NCI-H2029 treated with DMSO at 0.1 percent for 48 hours (cell line): ENCODE results near the gene CUX1.

Experiments
- DNase-seq: peaks from one replicate; lab custom pipeline; 2025; lab: John Stamatoyannopoulos, UW

The CUX1 gene

DNA sequence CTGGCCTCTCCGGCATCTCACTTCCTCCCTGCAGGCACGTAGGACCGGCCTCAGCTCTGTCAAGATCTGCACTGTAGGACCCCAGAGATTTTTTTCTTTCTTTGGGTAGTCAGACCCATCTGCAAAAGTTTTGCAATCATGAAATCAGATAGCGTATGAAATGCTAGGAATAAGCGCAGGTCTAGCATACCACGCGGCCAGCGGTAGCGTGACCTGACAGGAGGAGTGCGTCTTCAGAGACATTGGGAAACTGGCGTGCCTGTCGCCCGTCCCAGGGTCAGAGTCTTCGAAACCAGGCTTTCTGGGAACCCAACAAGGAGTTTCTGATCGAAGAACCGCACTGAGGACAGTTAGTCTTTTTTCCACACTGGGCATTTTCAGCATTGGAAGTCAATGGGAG, 368.4 kb downstream of the CUX1 start:
- no peak for DNase-seq

DNA sequence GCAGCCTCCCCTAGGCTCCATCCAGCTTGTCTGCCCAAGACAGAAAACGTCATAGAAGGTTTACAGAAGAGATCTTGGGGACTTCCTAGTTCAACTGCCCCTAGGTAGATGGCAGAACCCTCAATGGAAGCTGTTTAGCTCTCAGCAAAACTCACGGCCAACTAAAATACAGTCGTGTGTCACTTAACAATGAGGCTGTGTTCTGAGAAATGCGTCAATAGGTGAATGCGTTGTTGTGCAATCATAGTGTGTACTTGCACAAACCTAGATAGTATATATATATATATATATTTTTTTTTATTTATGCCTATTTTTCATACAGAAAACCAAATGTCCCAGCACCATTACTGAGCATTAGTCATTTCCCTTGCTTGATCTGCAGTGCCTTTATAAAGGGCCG, 368.9 kb downstream of the CUX1 start:
- DNase-seq = no peak

- no peak for DNase-seq
These were observed 371.3 kb downstream of the CUX1 start for GRCh38 chr7:102188746-102189145.

- no peak for DNase-seq
These were observed 372.3 kb downstream of the CUX1 start for GRCh38 chr7:102189756-102190155.

- no peak for DNase-seq
These were observed 373.4 kb downstream of the CUX1 start for GRCh38 chr7:102190776-102191350.

- no peak for DNase-seq
These were observed 374.3 kb downstream of the CUX1 start for GRCh38 chr7:102191556-102192379.

- no peak for DNase-seq
These were observed 375.4 kb downstream of the CUX1 start for GRCh38 chr7:102192790-102193189.

DNA sequence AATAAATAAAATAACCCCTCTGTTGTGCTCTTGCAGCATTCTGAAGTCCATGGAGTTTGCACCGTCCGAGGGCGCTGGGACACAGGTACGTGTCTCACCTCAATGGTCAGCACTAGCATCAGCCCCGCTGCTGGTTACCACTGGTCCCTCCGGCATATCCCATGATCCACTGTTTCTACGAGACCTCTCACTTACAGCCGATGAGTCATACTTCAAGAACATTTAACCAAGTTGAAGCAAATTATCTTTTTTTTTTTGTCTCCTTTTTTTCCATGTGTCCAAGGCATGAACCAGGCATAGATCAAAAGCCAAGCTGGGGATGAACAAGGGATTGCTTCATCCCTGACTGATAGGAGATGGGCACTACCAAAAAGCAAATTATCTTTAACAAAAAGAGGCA, 376.4 kb downstream of the CUX1 start:
- no peak for DNase-seq

- no peak for DNase-seq
These were observed 377.9 kb downstream of the CUX1 start for GRCh38 chr7:102195361-102195760.

DNA sequence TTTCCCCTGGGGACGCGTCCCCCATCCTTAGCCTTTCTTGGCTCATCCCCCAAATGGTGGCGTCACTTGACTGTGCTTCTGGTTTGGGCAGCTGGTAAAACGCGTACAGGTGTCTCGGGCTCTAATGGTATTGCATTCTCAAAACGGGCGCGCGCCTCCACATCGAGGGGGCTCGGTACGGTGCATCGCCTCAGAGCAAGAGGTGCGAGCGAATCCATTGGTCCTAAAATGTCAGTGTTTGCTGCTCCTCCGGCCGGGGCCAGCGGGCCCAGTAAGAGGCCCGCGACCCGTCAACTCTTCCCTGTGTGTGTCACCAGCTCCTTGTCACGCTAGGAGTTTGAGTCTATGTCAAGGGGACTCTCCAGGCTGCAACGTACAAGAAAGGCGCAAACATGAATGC, 378.6 kb downstream of the CUX1 start:
- DNase-seq = no peak

- DNase-seq = no peak
These were observed 379.7 kb downstream of the CUX1 start for GRCh38 chr7:102197161-102197560.

DNA sequence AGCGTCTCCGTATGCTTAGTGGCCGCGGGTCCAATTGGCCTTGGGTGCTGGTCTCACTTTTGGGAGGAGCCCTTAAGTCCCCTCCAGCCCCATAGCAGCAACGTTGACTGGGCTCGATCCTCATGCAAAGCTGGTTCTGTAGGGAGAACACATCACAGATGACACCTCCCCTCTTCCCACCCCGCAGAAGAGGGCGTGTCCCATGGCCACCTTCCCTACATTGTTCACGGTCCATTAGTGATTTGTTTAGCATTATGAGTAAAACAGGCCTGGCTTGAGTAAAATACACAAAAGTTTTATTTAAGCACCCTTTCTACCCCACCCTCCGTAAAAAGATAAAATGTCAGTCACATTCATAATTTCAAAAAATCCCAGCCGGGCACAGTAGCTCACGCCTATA, 380.2 kb downstream of the CUX1 start:
- DNase-seq = no peak

DNA sequence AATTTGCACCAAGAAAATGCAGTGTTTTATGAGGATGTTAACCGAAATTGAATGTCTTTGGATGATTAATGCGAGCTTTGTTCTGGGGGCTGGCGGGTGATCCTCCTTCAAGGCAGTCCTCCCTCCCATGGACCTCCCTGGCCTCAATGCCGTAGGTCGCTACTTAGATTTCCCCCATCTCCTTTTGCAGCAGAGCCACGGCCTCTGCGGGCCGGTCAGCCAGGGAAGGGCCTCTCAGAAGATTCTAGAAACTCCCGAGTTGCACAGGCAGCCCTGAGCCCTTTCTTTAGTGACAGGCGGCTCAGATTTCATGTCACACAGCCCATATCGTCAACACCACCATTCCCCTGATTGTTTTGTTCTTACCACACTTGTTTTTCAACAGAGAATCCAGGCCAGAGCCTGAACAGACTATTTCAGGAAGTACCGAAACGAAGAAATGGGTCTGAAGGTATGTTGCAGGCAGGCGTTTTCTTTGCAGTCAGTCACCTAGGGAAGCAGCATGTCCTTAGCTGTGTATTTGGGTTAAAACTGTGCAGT, 381.1 kb downstream of the CUX1 start:
- no peak for DNase-seq

GRCh38 chr7:102201576-102201975, 384.1 kb downstream of the CUX1 start:
- DNase-seq = no peak

DNA sequence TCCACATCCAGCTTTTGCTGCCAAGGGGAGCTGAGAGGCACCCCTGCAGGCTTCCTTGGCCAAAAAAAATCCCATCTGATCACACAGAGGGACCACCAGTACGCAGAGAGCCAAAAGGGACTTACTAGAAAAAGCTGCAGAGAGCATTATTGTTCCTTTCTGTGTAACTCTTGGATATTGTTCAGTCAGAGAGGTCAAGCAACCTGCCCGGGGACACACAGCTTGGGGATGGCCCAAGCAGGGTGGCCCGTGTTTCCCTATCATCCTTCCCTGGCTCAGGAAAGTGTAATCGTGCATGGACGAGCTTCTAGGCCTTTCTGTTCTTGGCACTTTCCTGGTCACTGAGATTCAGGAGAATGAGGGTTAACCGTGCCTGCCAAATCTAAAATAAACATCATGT, 385.1 kb downstream of the CUX1 start:
- no peak for DNase-seq

DNA sequence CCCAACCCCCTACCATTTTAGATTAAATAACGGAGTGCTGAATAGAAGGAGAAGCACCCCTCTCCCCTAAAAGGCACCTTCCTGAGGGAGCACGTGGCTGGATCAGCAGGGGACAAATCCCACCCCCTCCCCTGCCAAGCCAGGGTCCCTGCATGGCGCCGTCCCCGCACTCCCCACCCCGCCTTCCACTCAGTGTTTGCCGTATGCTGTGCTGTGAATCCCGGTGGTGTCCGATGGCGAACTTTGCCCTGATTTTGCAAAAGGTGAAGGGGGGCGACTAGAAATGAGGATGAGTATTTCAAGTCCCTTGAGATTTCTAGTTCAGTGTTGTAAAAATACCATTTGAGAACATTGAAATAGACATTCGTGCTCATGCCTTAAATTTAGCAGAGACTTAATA, 385.8 kb downstream of the CUX1 start:
- DNase-seq = no peak

DNA sequence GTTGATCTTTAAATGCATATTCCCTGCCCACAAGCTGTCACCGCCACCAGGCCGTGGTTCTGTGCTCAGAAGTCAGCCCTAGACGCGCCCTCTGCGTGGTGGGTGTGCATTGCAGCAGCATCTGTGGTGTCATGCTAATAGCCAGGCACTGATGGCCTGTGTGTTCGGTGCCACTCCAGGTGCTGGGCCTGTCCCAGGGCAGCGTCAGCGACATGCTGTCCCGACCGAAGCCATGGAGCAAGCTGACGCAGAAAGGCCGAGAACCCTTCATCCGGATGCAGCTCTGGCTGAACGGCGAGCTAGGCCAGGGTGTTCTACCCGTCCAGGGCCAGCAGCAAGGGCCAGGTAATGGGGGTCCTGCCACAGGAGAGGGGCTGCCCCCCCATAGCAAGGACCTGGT, 386.8 kb downstream of the CUX1 start:
- no peak for DNase-seq

GRCh38 chr7:102205915-102206314, 388.5 kb downstream of the CUX1 start:
- no peak for DNase-seq

DNA sequence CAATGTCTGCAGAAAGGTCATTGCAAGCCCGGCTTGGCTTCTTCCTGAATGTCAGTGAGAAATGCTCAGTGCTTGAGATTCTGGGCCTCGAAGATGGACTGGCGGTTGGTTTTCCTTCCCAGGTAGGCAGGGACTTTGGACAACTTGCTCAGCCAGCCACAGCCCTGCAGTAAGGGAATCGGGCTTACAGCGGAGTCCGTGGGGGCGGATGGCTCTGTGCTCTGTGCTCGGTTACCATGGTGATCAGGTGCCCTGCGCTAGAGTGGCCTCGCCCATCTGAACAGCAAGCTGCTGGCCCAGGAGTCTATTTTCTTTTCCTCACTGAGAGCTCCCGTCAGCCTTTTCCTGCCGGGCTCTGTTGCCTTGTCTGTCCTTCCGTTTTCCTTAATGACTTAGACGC, 391.4 kb downstream of the CUX1 start:
- DNase-seq = no peak

- no peak for DNase-seq
These were observed 393.4 kb downstream of the CUX1 start for GRCh38 chr7:102210787-102211186.

DNA sequence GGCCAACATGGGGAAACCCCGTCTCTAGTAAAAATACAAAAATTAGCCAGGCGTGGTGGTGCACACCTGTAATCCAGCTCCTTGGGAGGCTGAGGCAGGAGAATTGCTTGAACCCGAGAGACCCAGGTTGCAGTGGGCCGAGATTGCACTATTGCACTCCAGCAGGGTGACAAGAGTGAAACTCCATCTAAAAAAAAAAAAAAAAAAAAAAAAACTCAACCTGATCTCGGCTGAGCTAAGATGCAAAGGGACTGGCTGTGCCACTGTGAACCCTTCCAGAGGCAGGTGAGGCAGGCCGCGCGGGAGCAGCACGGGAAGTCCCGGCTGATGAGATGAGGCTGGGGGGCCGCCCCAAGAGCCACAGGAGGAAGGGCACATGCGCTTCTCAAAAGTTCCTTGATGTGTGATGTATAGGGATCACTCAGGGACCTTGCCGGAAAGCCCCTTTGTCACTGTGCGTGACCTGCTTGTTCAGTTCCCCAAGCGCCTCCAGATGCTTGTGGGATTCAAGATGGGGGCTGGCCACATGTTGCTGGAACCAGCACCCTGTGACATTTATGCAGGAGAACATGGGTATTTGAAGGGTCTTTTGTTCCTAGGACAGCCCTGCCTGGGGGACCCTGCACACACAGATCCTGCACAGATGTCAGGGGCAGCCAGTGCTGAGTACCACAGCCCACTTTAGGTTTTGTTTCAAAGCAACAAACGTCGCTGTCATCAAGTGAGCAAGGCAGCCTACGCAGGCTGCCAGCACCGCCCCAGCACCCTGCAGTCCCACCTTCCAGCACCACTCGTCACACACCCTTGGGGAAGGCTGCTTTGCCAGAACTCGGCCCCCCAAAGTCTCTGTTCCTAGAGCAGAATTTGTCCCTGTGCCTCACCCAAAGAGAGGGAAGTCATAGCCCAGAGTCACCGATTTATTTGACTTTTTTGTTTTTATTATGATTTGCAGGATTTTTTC, 394.4 kb downstream of the CUX1 start:
- DNase-seq = no peak

- no peak for DNase-seq
These were observed 397.1 kb downstream of the CUX1 start for GRCh38 chr7:102214477-102215072.
